ENCODE data around the gene STK32B.

Gene STK32B

GRCh38 chr4:5471206-5471605 is 419.9 kb downstream of the STK32B start:
- DNase-seq (ENCODE audit: low spot score), result no peak

DNA sequence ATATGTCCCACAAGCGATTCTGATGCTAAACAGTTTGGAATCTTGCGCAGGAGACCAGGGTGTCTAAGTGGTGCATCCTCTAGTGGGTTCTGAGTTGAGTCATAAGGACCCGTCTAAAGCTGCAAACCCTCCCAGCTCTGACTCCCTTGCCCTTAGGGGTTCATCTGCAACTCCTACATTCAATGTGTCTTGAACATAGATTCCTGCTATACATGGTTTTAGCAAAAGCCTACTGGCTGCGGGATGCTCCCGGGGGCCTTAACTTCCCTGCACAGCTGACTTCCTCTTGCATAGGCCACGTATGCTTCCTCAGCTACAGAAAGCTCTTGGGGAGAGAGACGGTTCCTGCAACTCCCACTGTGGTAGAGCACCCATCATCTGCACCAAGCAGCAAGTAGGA is 420.4 kb downstream of the STK32B start:
- DNase-seq (ENCODE audit: low spot score), result no peak

GRCh38 chr4:5472160-5472591 is 420.9 kb downstream of the STK32B start:
- DNase-seq (ENCODE audit: low spot score), result no peak

DNA sequence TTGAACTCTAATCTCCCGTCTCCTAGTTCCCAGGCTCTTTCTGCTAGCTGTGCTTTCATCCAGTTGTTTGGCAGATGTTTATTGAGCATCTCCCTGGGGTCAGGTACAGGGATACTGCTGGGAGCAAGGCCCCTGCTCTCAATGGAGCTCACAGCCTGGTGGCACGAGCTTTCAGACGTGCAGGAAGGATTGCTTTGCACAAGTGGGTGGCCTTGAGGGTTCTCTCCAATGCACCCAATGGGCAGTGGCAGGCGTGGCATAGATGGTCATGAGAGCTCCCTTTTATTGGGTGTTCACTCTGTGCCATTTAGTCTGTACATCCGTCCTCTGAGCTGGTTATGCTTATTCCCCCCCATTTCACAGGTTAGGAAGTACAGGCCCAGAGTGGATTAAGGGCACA is 421.8 kb downstream of the STK32B start:
- no peak for DNase-seq (ENCODE audit: low spot score)

- DNase-seq (ENCODE audit: low spot score), result no peak
Observed at GRCh38 chr4:5474756-5475155, 423.5 kb downstream of the STK32B start.

DNA sequence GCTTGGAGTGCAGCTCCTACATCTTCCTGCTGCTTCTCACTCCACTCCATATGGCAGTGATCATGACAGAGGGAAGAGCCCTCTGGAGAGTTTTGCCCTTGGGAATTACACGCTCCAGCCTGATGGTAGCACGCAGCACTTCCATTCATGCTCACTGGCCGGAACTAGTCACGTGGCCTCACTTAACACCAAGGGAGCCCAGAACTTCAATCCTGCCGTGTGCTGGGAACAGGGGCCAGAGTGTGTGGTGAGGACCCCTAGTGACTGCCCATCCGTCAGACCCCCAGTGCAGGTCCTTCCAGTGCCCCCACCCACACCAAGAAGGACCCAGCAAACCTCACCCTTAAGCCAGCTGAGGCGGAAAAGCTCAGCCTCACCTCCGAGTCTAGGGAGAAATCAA is 426.3 kb downstream of the STK32B start:
- DNase-seq (ENCODE audit: low spot score), result no peak

DNA sequence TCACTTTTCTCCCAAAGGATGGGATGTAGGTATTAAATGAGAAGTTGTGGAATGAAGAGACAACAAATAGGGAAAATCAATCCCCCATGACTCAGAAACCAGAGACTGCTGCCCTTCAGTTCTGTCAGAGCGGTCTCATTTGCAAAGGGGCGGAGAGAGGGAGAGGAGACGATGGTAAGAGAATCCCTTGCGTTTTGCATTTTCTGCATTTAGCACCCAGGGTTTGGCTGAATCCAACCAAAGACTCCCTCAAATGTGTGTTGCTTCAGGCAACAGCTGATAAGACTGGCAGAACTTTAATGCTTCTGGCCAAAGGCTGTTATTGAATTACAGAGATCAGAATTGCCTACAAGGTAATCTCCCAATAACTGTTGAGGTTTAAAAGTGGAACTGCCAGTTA is 426.9 kb downstream of the STK32B start:
- no peak for DNase-seq (ENCODE audit: low spot score)

DNA sequence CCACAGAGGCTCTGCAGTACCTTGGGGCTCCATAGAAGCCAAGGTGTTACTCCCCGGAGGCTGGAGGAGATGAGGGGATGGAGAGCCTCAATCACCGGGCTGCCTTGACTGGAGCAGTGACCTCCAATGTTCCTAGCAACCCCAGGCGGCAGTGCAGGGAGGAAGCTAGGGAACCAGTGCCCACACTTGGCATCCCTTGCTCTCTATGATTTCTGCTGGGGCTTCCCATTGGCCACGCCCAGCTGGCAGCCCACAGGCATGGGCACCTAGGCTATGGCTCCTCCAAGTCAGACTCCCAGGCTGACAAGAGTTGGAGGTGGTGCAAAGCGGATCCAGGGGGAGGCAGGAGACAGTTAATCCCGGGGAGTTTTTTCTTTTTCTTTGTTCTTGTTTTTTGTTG is 427.4 kb downstream of the STK32B start:
- no peak for DNase-seq (ENCODE audit: low spot score)

DNA sequence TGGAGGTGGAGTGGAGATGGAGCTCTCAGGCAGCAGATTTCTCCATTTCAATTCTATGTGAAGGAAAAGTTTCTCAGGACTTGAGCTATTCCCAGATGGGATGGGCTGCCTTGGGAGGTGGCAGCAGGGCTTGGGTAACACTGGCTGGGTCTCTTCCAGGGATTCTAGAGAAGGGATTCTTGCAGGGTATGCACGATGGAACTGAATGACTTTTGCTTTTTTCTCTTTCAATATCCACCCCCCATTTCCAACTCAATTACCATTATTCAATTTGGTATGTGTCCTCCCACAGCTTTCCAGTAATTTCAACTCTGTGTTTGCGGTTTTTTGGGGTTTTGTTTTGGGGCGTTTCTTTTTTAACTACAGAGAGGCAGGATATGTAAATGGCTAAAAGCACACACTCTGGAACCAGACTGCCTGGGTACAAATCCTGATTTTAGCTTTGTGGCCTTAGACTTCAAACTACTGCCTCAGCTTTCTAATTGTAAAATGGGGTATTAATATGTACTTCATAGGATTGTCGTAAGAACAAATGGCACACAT is 428.3 kb downstream of the STK32B start:
- no peak for DNase-seq (ENCODE audit: low spot score)

DNA sequence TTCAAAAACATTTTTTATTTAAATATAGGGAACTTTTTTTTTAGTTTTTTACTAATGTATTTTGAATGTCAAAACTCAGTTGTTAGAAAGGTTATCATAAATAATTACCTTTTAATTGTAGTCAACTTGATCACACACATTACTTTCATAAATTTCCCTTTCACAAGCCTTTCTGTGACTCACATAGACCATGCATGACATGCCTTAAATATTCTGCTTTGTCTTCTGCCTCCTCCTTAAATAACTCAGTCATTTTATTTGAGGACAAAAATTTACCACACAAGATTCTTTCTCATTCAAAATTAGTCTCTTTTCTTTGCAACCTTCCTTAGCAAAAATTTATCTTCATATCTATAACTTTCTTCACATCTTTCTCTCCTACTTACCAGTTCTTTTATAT is 437.1 kb downstream of the STK32B start:
- no peak for DNase-seq (ENCODE audit: low spot score)

DNA sequence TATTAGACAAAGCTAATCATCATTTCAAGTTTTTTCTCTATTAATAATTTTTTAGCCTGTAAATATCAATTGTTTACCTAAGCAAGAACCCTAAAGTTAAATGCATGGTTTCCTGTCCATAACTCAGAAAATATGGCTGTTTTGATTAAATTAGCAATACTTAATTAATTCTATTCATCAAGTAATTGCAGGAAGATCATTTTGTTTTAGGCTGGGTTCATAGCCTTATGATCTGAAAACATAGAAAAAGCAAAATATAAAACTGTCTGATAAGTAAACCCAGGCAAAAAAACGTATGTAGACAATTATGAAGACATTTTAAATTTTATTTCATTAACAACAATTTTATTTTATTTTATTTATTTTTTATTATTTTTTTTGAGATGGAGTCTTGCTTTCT is 438.0 kb downstream of the STK32B start:
- no peak for DNase-seq (ENCODE audit: low spot score)

GRCh38 chr4:5497489-5497888 is 446.2 kb downstream of the STK32B start:
- DNase-seq (ENCODE audit: low spot score), result no peak

GRCh38 chr4:5500165-5500564 is 448.9 kb downstream of the STK32B start:
- no peak for DNase-seq (ENCODE audit: low spot score)

DNA sequence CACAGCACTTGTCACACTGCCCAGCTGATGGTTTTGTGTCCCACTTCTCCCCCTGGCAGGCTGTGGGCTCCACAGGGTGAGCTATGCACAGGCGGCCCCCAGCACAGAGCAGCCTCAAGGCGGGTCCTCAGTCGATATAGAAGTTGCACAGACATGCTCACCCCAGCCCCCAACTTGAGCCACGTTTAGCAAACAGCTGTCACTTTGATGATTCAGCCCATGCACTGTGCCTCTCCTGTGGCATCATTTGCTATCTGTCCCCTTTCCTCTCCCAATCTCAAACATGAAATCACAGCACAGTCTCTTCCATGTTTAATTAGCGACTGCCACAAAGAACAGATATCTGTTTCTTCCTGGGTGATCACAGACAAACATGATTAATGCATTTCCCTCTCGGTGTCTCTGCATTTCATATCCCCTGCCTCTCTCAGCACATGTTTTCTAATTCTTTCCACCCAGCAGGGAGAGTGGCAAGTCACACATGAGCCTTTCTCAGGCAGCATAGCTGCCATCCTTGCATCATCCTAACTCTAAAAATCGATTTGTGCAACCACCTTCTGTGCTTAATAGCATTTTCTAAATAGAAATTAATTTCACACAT is 452.2 kb downstream of the STK32B start:
- DNase-seq (ENCODE audit: low spot score), result no peak

DNA sequence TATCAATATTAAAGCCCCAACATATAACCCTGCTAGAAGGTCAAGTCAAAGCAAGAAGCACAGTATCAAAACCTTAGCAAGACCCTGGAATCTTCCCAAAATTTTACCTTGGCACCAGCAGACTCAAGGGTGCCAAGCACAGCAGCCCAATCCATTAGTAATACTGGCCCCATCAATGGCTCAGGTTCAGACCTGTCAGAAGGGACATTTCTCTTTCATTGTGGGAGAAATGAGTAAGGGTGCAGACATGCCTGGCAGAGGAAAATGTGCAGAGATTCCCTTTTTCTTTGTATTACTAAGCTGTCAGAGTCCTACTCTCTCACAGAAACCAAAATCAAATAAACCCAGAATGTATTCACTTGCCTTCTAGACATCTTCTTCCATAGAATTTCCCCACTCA is 453.2 kb downstream of the STK32B start:
- no peak for DNase-seq (ENCODE audit: low spot score)

- DNase-seq (ENCODE audit: low spot score), result no peak
Observed at GRCh38 chr4:5510504-5510903, 459.2 kb downstream of the STK32B start.

DNA sequence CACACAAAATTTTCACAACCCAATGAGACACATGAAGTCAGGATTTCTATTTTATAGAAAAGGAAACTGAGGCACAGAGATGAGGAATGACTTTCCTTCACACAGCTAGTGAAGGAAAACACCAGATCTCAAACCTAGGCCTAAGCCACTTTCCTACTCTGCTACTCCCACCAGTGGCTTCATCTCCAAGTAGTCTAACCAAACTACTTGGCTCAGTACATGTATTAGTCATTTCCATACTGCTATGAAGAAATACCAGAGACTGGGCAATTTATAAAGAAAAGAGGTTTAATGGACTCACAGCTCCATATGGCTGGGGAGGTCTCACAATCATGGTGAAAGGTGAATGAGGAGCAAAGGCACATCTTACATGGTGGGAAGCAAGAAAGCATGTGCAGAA is 460.5 kb downstream of the STK32B start:
- DNase-seq (ENCODE audit: low spot score), result no peak

DNA sequence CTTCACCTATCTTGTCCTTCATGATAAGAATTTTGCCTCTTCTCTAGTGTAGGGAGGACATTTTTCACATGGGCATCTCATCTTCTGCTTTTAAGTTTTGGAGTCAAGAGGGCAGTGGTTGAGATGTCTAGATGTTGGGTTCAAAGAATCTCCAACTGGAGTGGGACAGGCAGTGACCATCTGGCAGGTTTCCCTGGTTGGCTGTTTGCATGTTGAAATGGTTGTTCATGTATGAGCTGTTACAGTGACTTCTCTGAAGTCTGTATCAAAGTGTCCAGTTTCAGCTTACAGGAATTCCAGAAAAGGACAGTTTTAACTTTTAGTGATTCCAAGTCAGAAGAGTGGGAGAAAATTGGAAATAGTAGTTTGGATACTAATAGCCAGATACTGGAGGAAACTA is 464.4 kb downstream of the STK32B start:
- no peak for DNase-seq (ENCODE audit: low spot score)

- DNase-seq (ENCODE audit: low spot score), result no peak
Observed at GRCh38 chr4:5517372-5517771, 466.1 kb downstream of the STK32B start.

- DNase-seq (ENCODE audit: low spot score), result no peak
Observed at GRCh38 chr4:5524446-5525299, 473.4 kb downstream of the STK32B start.

DNA sequence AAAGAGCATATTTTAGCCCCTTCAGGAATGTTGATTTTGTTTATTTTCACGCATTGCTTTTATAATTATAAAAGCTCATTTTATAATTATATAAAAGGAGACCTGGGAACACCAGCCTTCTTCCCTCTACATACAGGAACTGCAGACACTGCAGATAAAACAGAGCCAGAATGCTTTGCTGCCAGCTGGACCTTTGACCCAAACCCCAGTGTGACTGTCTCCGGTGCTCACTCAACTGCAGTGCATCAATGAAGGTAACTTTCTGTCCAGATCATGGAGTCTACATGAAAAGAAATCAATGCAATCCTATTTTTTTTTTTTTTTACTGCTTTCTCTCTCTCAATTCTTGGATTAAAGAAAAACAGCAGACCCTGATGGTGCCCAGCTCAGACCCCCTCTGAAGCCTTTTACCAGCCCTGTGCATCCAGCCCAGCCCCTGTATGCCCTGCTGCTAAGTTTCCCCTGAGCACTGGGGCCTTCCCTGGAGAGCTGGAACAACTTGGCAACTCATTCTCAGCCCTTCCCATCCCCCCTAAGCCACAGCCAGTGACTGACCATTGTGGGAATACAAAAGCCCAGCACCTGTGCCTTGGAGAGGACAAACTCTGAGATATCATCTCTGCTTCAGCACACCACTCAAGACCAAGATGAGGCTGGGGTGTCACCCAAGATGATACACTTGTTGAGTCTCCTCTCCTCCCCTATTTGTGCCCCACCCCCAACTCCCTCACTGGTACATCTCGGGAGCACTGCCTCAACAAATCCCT is 475.0 kb downstream of the STK32B start:
- no peak for DNase-seq (ENCODE audit: low spot score)

DNA sequence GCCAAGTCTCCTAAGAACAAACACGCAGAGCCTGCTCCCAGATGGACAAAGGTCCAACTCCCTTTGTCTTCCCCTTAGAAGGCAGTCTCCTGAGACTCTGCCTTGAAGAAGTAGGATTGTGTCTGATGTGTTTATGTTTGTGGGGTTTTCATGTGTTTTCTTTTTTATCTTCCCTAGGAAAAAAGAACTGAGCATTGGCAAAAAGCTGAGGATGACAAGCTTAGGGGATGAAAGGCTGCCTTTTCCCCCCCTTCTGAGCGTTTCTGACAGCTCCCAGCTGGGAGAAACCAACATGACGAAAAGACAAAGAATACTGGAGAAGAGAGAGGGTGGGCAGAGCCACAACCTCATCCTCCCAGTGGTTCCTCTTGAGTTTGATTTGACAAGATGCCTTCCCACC is 475.9 kb downstream of the STK32B start:
- DNase-seq (ENCODE audit: low spot score), result no peak

DNA sequence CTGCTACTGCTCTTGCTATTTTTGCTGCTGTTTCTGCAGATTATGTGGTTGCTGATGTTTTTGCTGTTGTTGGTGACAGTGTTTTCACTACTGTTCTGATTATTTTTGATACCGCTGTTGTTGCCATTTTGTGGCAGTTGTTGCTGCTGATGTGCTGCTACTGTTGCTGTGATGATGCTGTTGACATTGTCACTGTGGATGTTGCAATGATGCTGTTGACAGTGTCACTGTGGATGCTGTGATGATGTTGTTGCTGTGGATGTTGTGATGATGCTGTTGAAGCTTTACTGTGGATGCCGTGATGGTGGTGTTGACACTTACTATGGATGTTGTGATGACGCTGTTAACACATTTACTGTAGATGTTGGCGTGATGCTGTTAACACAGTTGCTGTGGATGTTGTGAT is 476.8 kb downstream of the STK32B start:
- DNase-seq (ENCODE audit: low spot score), result no peak

All from iPS-NIHi11 (cell line).